ENCODE data around the gene AMOT. TPM values are rescaled to one million over a fixed set of nuclear protein-coding genes. Genes with fewer than 3 reads are reported as not detected.

AMOT gene
- total RNA-seq, 3 donors from 2014 or later: 18.1 to 26.2 (median 19.3) TPM

DNA sequence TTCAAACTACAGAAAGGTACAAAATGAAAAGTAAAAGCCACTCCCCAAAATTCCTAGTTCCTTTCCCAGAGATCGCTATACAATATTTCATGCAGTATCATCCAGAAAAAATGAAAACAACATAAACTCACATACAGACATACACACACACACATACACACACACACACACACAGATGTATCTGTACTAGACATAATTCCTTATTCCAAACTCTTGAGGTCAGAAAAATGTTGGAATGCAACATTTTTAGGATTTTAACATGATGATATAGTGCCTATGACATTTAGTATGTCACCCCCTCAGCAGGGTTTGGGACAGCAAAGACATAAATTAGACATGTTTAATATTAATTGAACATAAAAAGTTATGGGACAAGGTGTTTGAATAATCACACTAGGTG, 87.5 kb downstream of the AMOT start:
- DNase-seq: no peak
- no peaks in the 10 kb centered on the region for H3K9me3 ChIP-seq
- intact Hi-C loops (cut with DNase I, micrococcal nuclease): no loop called here
- TF ChIP-seq, protein P1, sequence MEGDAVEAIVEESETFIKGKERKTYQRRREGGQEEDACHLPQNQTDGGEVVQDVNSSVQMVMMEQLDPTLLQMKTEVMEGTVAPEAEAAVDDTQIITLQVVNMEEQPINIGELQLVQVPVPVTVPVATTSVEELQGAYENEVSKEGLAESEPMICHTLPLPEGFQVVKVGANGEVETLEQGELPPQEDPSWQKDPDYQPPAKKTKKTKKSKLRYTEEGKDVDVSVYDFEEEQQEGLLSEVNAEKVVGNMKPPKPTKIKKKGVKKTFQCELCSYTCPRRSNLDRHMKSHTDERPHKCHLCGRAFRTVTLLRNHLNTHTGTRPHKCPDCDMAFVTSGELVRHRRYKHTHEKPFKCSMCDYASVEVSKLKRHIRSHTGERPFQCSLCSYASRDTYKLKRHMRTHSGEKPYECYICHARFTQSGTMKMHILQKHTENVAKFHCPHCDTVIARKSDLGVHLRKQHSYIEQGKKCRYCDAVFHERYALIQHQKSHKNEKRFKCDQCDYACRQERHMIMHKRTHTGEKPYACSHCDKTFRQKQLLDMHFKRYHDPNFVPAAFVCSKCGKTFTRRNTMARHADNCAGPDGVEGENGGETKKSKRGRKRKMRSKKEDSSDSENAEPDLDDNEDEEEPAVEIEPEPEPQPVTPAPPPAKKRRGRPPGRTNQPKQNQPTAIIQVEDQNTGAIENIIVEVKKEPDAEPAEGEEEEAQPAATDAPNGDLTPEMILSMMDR (IDR thresholded peaks at IDR 0.05): no peak
- no peaks in the 10 kb centered on the region for H3K4me1 ChIP-seq (ENCODE audit: low read depth)
- no peak overlapping the region for H3K4me3 ChIP-seq
- no peaks in the 10 kb centered on the region for H3K36me3 ChIP-seq (ENCODE audit: low read depth)
- no peak for ATAC-seq

DNA sequence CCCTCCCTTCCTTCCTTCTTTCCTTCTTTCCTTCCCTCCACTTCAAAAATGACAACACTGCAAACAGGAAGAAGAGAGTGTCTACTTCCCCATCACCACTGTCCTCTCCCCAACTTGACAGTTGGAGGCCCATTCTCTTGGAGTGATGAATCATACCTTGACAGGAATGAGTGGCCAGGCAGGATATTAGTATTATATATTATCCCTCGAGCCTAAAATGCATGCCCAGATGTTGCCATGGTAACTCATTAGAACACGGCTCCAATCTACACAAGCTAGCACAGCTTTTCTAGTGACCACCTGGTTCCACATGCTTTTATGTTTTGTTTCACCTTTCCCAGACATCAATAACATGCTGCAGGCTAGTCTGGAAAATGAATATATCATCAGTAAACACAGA, 89.6 kb downstream of the AMOT start:
- H3K4me1 ChIP-seq (ENCODE audit: low read depth): no peaks in the 10 kb centered on the region
- ATAC-seq: no peak
- H3K9me3 ChIP-seq: no peaks in the 10 kb centered on the region
- no peaks in the 10 kb centered on the region for H3K36me3 ChIP-seq (ENCODE audit: low read depth)
- TF ChIP-seq, protein P1 (IDR thresholded peaks at IDR 0.05): no peak
- DNase-seq: no peak
- H3K4me3 ChIP-seq: no peak overlapping the region
- intact Hi-C loops (cut with DNase I, micrococcal nuclease): no loop called here

DNA sequence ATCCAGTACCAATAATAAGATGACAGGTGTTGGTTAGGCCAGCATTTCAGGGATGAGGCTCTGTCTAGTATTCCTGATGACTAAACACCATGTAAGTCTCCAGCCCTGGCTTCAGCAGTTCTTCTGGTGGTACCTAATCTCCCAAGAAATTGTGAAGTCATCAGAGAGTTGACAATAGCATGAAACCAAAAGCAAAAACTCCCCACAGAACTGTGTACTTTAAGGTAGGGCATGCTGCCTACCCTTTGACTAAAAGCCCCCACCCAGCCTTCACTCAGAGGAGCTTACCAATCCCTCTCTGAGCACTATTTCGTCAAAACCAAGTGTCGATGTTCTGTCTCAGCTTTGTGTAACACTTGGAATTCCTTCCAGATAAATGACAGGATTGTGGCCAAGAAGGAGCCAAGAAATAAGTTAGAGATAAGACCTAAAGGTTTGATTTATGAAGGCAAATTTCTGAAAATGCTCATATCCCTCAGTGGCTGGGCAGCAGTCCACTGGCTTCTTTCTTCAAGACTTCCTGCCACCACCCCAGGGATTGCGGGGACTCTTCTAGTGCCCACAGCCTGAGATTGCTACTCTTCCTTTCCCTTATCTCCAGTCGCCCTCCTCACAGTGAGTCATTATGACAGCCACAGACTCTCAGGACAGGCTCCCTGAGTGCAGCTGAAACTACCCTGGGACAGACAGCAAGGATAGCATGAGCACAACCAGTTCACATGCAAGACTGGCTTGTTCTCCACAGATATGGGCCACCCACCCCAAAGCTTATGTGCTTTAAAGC, 93.6 kb downstream of the AMOT start:
- intact Hi-C loops (cut with DNase I, micrococcal nuclease): no loop called here
- ATAC-seq (no peak), DNase-seq (no peak)
- H3K36me3 ChIP-seq (ENCODE audit: low read depth): no peaks in the 10 kb centered on the region
- TF ChIP-seq, protein P1 (IDR thresholded peaks at IDR 0.05): no peak
- no peak overlapping the region for H3K4me3 ChIP-seq
- H3K9me3 ChIP-seq: no peaks in the 10 kb centered on the region
- no peaks in the 10 kb centered on the region for H3K4me1 ChIP-seq (ENCODE audit: low read depth)

DNA sequence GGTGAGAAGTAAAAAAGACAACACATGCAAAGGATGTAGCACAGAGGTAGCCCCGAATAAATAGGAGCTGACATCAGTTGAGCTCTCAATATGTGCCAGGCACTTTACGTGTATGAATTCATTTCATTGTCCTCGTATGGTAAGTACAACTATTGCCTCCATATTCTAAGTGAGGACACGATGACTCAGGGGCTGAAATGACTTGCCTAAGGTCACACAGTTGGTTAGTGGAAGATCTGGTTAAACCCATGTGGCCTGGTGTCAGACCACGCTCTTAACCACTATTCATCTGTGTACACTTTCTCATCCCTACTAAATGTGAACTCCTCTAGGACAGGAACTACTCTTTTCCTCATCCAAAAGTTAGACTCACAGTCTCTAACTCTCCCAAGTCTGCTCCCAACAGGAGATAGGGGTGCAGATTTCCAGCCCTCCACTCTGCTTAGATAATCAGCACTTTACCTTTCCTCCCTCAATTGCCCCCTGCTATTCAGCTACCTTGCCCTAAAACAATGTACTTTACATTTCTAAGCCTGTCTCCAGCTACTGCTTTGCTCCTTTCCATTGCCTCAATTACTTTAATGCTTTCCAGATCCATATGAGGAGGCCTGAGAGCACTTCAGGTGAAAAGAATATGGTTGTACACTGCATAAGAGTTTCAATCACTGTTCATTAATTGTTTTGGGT, 102.1 kb downstream of the AMOT start:
- Histone ChIP-seq H3K36me3 (ENCODE audit: low read depth) (no peaks in the 10 kb centered on the region), H3K4me1 (ENCODE audit: low read depth) (no peaks in the 10 kb centered on the region), H3K4me3 (no peak overlapping the region), H3K9me3 (no peaks in the 10 kb centered on the region)
- ATAC-seq: no peak
- no peak for DNase-seq
- intact Hi-C loops (cut with DNase I, micrococcal nuclease): no loop called here
- TF ChIP-seq, protein P1 (IDR thresholded peaks at IDR 0.05): no peak

DNA sequence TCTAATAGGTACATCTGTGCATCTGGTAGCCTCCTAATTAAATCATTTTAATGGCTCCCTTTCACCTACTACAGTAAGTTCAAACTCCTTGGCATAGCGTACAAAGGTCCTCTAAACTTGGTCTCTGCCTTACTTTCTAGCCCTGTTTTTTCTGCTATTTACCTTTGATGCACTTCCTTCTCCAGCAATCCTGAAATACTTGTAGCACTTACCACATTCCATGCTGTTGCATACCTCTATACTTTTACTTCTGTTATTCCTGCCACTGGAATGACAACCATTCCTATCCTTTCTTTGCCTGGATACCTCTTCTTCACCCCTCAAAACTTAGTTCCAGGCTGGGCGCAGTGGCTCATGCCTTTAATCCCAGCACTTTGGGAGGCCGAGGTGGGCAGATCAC, 104.3 kb downstream of the AMOT start:
- ATAC-seq: no peak
- Histone ChIP-seq H3K4me3 (no peak overlapping the region), H3K4me1 (ENCODE audit: low read depth) (no peaks in the 10 kb centered on the region), H3K36me3 (ENCODE audit: low read depth) (no peaks in the 10 kb centered on the region), H3K9me3 (no peaks in the 10 kb centered on the region)
- intact Hi-C loops (cut with DNase I, micrococcal nuclease): no loop called here
- DNase-seq: no peak
- TF ChIP-seq, protein P1 (IDR thresholded peaks at IDR 0.05): no peak

All from mucosa of descending colon (tissue), 3 donors.